Fibroblast of pulmonary artery (primary cell): Measurements from ENCODE around the gene TPST2.

Experiments
- DNase-seq: peaks from one replicate; pipeline ENCODE4 v3.0.0-alpha.2; 2010; ENCODE audit warnings: low read depth
- H3K4me3 ChIP-seq: replicated peaks from 2 replicates; pipeline ENCODE4 v1.5.1; 2011; ENCODE audit warnings: low read depth, mild to moderate bottlenecking, control low read depth, low read length, moderate library complexity
- TF ChIP-seq, protein P1 (sequence below): IDR thresholded peaks from 2 replicates; pipeline ENCODE4 v1.5.1; 2011; ENCODE audit warnings: mild to moderate bottlenecking, control low read depth, low read length, inconsistent platforms; ENCODE audit errors: missing control alignments

Gene TPST2

DNA sequence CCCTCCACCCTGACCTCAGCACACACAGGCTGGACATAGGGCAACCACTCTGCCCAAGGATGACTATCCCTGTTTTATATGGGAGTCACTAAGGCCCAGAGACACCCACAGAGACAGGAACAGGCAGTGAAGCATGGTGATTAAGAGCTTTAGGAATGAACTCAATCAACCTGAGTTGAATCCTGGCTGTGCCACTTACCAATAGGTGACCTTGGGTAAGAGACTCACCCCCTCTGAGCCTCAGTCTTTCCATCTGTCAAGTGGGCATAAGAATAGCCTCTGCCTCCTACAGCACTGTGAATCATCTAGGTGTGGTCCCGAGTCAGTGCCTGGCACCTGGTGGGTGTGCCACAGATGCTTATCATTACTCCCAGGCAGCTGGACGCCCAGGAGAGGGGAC, 21.1 kb upstream of the TPST2 start:
- DNase-seq: no peak
- TF ChIP-seq, protein P1, sequence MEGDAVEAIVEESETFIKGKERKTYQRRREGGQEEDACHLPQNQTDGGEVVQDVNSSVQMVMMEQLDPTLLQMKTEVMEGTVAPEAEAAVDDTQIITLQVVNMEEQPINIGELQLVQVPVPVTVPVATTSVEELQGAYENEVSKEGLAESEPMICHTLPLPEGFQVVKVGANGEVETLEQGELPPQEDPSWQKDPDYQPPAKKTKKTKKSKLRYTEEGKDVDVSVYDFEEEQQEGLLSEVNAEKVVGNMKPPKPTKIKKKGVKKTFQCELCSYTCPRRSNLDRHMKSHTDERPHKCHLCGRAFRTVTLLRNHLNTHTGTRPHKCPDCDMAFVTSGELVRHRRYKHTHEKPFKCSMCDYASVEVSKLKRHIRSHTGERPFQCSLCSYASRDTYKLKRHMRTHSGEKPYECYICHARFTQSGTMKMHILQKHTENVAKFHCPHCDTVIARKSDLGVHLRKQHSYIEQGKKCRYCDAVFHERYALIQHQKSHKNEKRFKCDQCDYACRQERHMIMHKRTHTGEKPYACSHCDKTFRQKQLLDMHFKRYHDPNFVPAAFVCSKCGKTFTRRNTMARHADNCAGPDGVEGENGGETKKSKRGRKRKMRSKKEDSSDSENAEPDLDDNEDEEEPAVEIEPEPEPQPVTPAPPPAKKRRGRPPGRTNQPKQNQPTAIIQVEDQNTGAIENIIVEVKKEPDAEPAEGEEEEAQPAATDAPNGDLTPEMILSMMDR: no peak
- H3K4me3 ChIP-seq: no peak overlapping the region

DNA sequence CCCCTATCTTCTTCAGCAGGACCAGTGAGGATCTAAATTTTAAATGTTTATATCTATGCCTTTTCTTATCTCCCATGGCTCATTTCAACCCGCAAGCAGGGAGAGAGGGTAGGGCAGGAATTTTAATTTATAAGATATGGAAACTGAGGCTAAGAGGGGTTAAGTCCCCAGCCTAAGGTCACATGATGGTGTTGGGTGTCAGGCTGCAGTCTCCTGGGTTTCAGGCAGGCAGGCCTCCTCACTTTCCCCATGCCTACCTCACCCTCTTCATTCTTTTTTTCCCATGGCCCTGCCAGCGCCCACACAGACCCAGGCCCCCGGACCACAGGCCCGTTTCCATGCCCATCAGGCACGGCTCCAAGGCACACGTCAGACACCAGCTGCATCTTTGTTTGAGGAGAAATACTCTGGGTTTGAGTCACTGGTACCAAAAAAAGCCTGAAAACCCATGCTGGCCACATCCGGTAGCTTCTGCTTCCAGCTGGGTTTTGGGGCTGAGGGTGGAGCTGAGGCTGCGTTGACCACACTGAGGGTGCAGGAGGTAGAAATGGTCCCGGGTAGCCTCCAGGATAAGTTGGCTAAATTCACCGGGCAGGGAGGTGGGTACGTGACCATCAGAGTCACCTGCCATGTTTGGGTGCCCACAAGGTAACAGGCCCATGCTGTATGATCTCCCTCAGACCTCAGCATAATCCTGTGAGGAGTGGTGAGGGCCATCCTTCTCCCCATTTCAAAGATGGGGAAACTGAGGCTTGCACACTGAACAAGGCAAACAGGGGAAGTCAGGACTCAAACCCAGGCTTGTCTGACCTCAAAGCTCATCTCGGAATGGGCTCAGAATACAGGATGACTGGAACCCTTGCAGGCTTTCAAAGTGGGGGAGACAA, 20.4 kb upstream of the TPST2 start:
- H3K4me3 ChIP-seq: no peak overlapping the region
- TF ChIP-seq, protein P1: no peak
- DNase-seq: peak; percentile 87

DNA sequence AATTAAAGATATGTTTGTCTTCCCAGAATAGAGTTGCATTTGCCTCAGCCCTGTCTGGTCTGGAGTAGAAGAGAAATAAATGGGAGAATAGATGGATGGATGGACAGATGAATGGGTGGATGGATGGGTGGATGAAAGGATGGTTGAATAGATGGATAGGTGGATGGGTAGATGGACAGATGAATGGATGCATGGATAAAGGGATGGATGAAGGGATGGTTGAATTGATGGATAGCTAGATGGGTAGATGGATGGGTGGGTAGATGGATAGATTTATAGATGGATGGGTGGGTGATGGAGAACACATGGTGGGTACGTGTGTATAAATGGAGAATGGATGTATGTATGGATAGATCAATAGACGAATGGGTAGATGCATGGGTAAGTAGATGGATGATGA, 19.4 kb upstream of the TPST2 start:
- DNase-seq: no peak
- TF ChIP-seq, protein P1: no peak
- H3K4me3 ChIP-seq: no peak overlapping the region

DNA sequence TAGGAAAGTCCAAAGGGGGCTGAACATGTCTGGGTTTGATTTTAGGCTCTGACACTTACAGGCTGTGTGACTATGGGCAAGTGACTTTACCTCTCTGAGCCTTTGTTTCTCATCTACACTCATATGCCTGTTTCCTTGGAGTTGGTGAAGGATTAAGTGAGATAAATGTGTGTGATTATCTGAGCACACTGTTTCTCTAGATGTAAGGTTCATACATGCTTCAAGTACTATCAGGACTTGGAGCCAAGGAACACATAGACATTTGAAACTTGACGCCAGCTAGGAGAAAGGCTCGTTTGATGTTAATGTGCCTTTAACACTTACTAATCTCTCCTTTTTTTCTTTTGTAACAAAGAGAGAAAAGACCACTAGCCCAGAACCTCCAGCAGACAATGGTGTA, 18.2 kb upstream of the TPST2 start:
- DNase-seq: no peak
- TF ChIP-seq, protein P1: no peak
- H3K4me3 ChIP-seq: no peak overlapping the region

DNA sequence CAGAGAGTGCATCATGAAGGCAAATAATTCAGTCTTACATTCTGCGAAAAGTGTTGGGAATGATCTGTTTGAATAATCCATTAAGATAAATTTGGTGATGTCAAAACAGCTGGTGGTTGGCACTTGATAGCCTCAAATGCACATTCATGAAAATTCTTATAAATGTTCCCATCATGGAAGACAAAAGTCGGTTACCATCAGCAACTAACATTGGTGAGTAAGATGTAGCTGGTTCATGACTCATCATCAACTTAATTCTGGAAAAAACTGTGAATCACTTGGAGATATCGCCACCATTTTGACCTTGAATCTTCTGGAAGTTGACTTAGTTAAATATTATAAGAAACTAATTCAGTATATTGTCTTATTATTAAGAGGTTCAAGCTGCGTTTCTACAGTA, 16.7 kb upstream of the TPST2 start:
- peak; percentile 62 for DNase-seq
- TF ChIP-seq, protein P1: no peak
- H3K4me3 ChIP-seq: no peak overlapping the region

DNA sequence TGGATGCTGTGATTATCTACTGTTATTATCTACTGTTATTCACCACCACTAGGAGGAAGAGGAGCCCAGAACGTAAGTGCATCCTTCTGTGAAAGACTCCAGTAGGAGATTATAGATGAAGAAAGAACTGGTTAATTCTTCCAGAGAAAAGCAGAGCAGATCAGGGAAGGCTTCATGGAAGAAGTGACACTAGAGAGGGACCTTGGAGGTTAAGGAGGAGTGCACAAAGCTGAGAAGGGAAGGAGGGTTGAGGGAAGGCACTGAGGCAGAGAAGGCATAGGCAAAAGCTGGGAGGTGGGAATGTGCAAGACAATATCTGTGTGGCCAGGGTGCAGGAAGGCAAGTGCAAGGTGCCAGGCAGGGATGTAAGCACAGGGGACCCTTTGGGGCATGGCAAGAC, 14.4 kb upstream of the TPST2 start:
- DNase-seq: no peak
- TF ChIP-seq, protein P1: no peak
- H3K4me3 ChIP-seq: no peak overlapping the region

DNA sequence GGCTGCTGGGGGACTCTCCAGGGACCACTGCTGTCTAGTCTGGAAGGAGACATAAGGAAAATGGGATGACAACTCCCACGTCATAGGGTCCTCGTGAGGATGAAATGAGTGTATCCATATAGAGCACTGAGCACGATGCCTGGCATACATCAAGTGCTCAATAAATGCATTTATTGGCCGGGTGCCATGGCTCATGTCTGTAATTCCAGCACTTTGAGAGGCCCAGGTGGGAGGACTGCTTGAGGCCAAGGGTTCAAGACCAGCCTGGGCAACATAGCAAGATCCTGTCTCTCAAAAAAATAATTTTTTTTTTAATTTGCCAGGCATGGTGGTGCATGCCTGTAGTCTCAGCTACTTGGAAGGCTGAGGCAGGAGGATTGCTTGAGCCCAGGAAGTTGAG, 12.2 kb upstream of the TPST2 start:
- no peak overlapping the region for H3K4me3 ChIP-seq
- TF ChIP-seq, protein P1: no peak
- no peak for DNase-seq
